ENCODE results near the gene DCHS2. TPM values are rescaled to one million over a fixed set of nuclear protein-coding genes. Genes with fewer than 3 reads are reported as not detected.

Gene DCHS2
- total and polyA plus RNA-seq, 2 of the 8 experiments (the other 6 are each of a cell fraction or from before 2014, with no cell fraction given), result 0.54 to 2.6 TPM

- no peak overlapping the region for H2BK5ac ChIP-seq (ENCODE audit: low read depth, low read length)
- H3K79me2 ChIP-seq (ENCODE audit: control insufficient read depth in 1 of 2, insufficient read depth in 2 of 2, low read length in 2 of 2), result no peaks in the 10 kb centered on the region
- CTCF ChIA-PET (ENCODE audit: partially characterized antibody), result no interaction called here
- no peak overlapping the region for H3K9ac ChIP-seq (replicated peaks in 1 of 4; ENCODE audit: extremely low read depth in 1 of 4, low read depth in 3 of 4, low read length in 3 of 4)
- H2BK15ac ChIP-seq (ENCODE audit: low read length), result no peak overlapping the region
- no peak overlapping the region for H2BK20ac ChIP-seq (ENCODE audit: low read length)
- peaks cover 19% of the 10 kb centered on the region; the same call in 1 of the 2 replicates for H3K23me2 ChIP-seq (ENCODE audit: low read depth, low read length)
- no peak overlapping the region for H4K91ac ChIP-seq (replicated peaks; ENCODE audit: insufficient read length, low read length)
- no peak overlapping the region for H3K14ac ChIP-seq (ENCODE audit: insufficient read length)
- no peak overlapping the region for H2AFZ ChIP-seq (ENCODE audit: low read length)
- no peak overlapping the region for H2AK5ac ChIP-seq (ENCODE audit: low read depth, low read length)
- H4K5ac ChIP-seq (ENCODE audit: insufficient read length, low read depth, low read length), result no peak overlapping the region
- POLR2A ChIA-PET (ENCODE audit: partially characterized antibody), result no interaction called here
- H3K9me3 ChIP-seq (ENCODE audit: insufficient read depth in 2 of 2, low read depth in 1 of 2, low read length in 1 of 2), result peaks cover 0 to 9% of the 10 kb centered on the region in 2 experiments; a peak in 1 of 4 replicates
- no peak overlapping the region for H2BK12ac ChIP-seq (ENCODE audit: low read depth, low read length)
- H4K20me1 ChIP-seq (replicated peaks in 1 of 2; ENCODE audit: control insufficient read depth in 1 of 2, insufficient read depth in 2 of 2, low read length in 2 of 2), result no peaks in the 10 kb centered on the region
- no peak overlapping the region for H3K23ac ChIP-seq (ENCODE audit: insufficient read length)
- no peak overlapping the region for H2BK120ac ChIP-seq (replicated peaks; ENCODE audit: low read depth, low read length)
- H3K79me1 ChIP-seq (ENCODE audit: low read depth, low read length), result no peaks in the 10 kb centered on the region
- H3K4ac ChIP-seq (replicated peaks; ENCODE audit: insufficient read length, low read depth, low read length), result no peak overlapping the region
- H3K4me2 ChIP-seq (ENCODE audit: insufficient read depth in 1 of 2, low read depth in 2 of 2, low read length in 2 of 2), result no peak overlapping the region
- TF ChIP-seq KDM1A (IDR thresholded peaks at IDR 0.05; ENCODE audit: borderline replicate concordance, low read length) (no peak), CEBPB (IDR thresholded peaks at IDR 0.05; ENCODE audit: low read depth, low read length) (no peak), TBP (IDR thresholded peaks at IDR 0.05; ENCODE audit: low read depth, low read length) (no peak), RFX5 (IDR thresholded peaks at IDR 0.05; ENCODE audit: borderline replicate concordance, low read depth, low read length) (no peak), USF2 (IDR thresholded peaks at IDR 0.05; ENCODE audit: low read length) (no peak), EGR1 (IDR thresholded peaks at IDR 0.05; ENCODE audit: borderline replicate concordance, low read depth, low read length) (no peak), SRF (IDR thresholded peaks at IDR 0.05; ENCODE audit: low read depth, low read length) (no peak), MAFK (IDR thresholded peaks at IDR 0.05; ENCODE audit: low read depth, low read length) (no peak), SIX5 (IDR thresholded peaks at IDR 0.05; ENCODE audit: low read depth, low read length) (no peak), E2F6 (IDR thresholded peaks at IDR 0.05) (no peak), TAF1 (IDR thresholded peaks at IDR 0.05; ENCODE audit: low read depth, low read length) (no peak), KDM5A (IDR thresholded peaks at IDR 0.05; ENCODE audit: low read length) (no peak)
- no peak overlapping the region for H4K8ac ChIP-seq (ENCODE audit: extremely low read depth, insufficient read depth, low read length)
- H3K18ac ChIP-seq (ENCODE audit: extremely low read depth, low read length), result no peak overlapping the region
- peaks cover 22 to 32% (median 29%) of the 10 kb centered on the region in 4 experiments for H3K27me3 ChIP-seq (replicated peaks in 1 of 4; ENCODE audit: control insufficient read depth in 3 of 4, extremely low read depth in 1 of 4, insufficient read depth in 3 of 4, low read length in 3 of 4)
- no peak overlapping the region for H3K56ac ChIP-seq (replicated peaks; ENCODE audit: insufficient read length, low read depth, low read length)
- no peaks in the 10 kb centered on the region; a peak in 1 of 8 replicates for H3K36me3 ChIP-seq (ENCODE audit: control insufficient read depth in 2 of 4, insufficient read depth in 4 of 4, low read length in 3 of 4)
- H3K4me3 ChIP-seq (ENCODE audit: extremely low read depth in 1 of 4, insufficient read depth in 2 of 4, low read depth in 3 of 4, low read length in 4 of 4), result no peak overlapping the region
- DNase-seq (ENCODE audit: low read depth in 1 of 2, low spot score in 2 of 2) (no peak), FAIRE-seq (no peak)
- WGBS, 2 experiments (ENCODE audit: extremely low coverage in 1 of 2, insufficient coverage in 1 of 2, insufficient read length in 1 of 2, insufficient replicate concordance in 2 of 2, low coverage in 1 of 2, low lambda C conversion rate in 2 of 2, missing lambda C conversion rate in 1 of 2), result 90% methylated on average over 4 of the region's 4 CpGs; no CpG with 5 or more reads in 1 of the 2 experiments
- H3K4me1 ChIP-seq (replicated peaks in 1 of 4; ENCODE audit: control insufficient read depth in 3 of 4, insufficient read depth in 4 of 4, low read length in 3 of 4), result peaks cover 0 to 9% (median 3%) of the 10 kb centered on the region in 4 experiments; a peak in 5 of 7 replicates
- H3K27ac ChIP-seq (ENCODE audit: low read depth, low read length), result no peak overlapping the region
These were observed 4.5 kb downstream of the DCHS2 start for GRCh38 chr4:154487145-154487544.

Data from H1 (cell line).